Measurements from ENCODE around the gene C19orf67. TPM values are rescaled to one million over a fixed set of nuclear protein-coding genes. Genes with fewer than 3 reads are reported as not detected.

C19orf67 gene
- total RNA-seq, 1 experiment from 2014 or later: not detected

GRCh38 chr19:14089662-14090508, 4.3 kb upstream of the C19orf67 start:
- Histone ChIP-seq H3K4me3 (replicated peaks in 1 of 2; ENCODE audit: low read depth in 1 of 2, low read length in 2 of 2) (peak overlapping the region; percentile 45 to 58), H3K27ac (ENCODE audit: low read depth, low read length) (peak overlapping the region; percentile 78), H3K36me3 (ENCODE audit: control insufficient read depth in 1 of 2, insufficient read depth in 2 of 2, low read length in 2 of 2) (peaks cover 0 to 3% of the 10 kb centered on the region in 2 experiments; a peak in 1 of 4 replicates), H2AFZ (ENCODE audit: low read depth, low read length, poor library complexity, severe bottlenecking) (no peak overlapping the region), H3K9me2 (ENCODE audit: insufficient read depth) (no peaks in the 10 kb centered on the region), H3K4me2 (ENCODE audit: low read length) (peak overlapping the region; percentile 82), H3K9me3 (ENCODE audit: control insufficient read depth in 1 of 2, insufficient read depth in 1 of 2, low read depth in 1 of 2, low read length in 2 of 2) (peaks cover 3 to 7% of the 10 kb centered on the region in 2 experiments; a peak in 1 of 4 replicates), H3K4me1 (ENCODE audit: control insufficient read depth in 1 of 2, insufficient read depth in 2 of 2, low read length in 2 of 2) (peaks cover 12 to 19% of the 10 kb centered on the region in 2 experiments), H4K20me1 (ENCODE audit: insufficient read depth) (no peaks in the 10 kb centered on the region), H3K79me2 (ENCODE audit: insufficient read depth, low read length) (no peaks in the 10 kb centered on the region), H3K9ac (ENCODE audit: low read length) (peak overlapping the region; percentile 53; the same call in 1 of the 2 replicates), H3K27me3 (ENCODE audit: insufficient read depth, low read length) (no peaks in the 10 kb centered on the region)
- no TSS peak for BruUV-seq (replicated peaks)
- RAD21 ChIA-PET (ENCODE audit: low non-redundant PET in 1 of 2, low total read pairs in 2 of 2, uncharacterized antibody in 2 of 2, unreplicated experiment in 2 of 2): no interaction called here
- TF ChIP-seq ZFX (IDR thresholded peaks at IDR 0.05) (peak; percentile 19; the same call in 1 of the 2 replicates), POLR2A (IDR thresholded peaks at IDR 0.05; ENCODE audit: borderline replicate concordance, extremely low read depth, insufficient read depth, insufficient read length) (no peak)
- ATAC-seq (peak; percentile 18), DNase-seq (ENCODE audit: low read depth, low spot score) (no peak)
- POLR2A ChIA-PET: interaction anchor here (1.8 kb wide), 1 partner anchor 9 kb away, joined by 4 read pairs; no protein-coding TSS in a partner anchor
- CTCF ChIA-PET: interaction anchor here (1.4 kb wide), 1 partner anchor 18 kb away, joined by 3 read pairs; the partner anchor contains the start of gene MISP3
- intact Hi-C loops (cut with micrococcal nuclease): no loop called here

DNA sequence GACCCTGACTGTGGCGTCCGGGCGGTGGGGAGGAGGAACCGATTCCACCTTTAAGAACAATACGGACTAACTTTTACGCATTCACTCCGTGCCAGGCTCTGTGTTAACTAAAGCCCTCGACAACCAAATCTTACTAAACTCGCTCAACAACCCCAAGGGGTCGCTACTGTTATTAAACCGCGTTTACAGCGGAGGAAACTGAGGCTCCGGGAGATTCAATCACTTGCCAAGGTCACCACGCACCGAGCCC, 3.8 kb upstream of the C19orf67 start:
- Histone ChIP-seq H3K9me3 (ENCODE audit: control insufficient read depth in 1 of 2, insufficient read depth in 1 of 2, low read depth in 1 of 2, low read length in 2 of 2) (peaks cover 3 to 7% of the 10 kb centered on the region in 2 experiments; a peak in 1 of 4 replicates), H3K9me2 (ENCODE audit: insufficient read depth) (no peaks in the 10 kb centered on the region), H4K20me1 (ENCODE audit: insufficient read depth) (no peaks in the 10 kb centered on the region), H2AFZ (ENCODE audit: low read depth, low read length, poor library complexity, severe bottlenecking) (no peak overlapping the region), H3K4me2 (ENCODE audit: low read length) (peak overlapping the region; percentile 82), H3K36me3 (ENCODE audit: control insufficient read depth in 1 of 2, insufficient read depth in 2 of 2, low read length in 2 of 2) (peaks cover 0 to 3% of the 10 kb centered on the region in 2 experiments; a peak in 1 of 4 replicates), H3K79me2 (ENCODE audit: insufficient read depth, low read length) (no peaks in the 10 kb centered on the region), H3K4me3 (replicated peaks in 1 of 2; ENCODE audit: low read depth in 1 of 2, low read length in 2 of 2) (peak overlapping the region; percentile 45 to 58), H3K27me3 (ENCODE audit: insufficient read depth, low read length) (no peaks in the 10 kb centered on the region), H3K27ac (ENCODE audit: low read depth, low read length) (peak overlapping the region; percentile 78), H3K9ac (ENCODE audit: low read length) (peak overlapping the region; percentile 53; the same call in 1 of the 2 replicates), H3K4me1 (ENCODE audit: control insufficient read depth in 1 of 2, insufficient read depth in 2 of 2, low read length in 2 of 2) (peaks cover 12 to 19% of the 10 kb centered on the region in 2 experiments)
- ChIA-PET CTCF (interaction anchor here (1.4 kb wide), 1 partner anchor 17 kb away, joined by 3 read pairs; the partner anchor contains the start of gene MISP3), RAD21 (ENCODE audit: low non-redundant PET in 1 of 2, low total read pairs in 2 of 2, uncharacterized antibody in 2 of 2, unreplicated experiment in 2 of 2) (no interaction called here), POLR2A (interaction anchor here (1.8 kb wide), 1 partner anchor 8 kb away, joined by 4 read pairs; no protein-coding TSS in a partner anchor)
- TF ChIP-seq, protein P1, sequence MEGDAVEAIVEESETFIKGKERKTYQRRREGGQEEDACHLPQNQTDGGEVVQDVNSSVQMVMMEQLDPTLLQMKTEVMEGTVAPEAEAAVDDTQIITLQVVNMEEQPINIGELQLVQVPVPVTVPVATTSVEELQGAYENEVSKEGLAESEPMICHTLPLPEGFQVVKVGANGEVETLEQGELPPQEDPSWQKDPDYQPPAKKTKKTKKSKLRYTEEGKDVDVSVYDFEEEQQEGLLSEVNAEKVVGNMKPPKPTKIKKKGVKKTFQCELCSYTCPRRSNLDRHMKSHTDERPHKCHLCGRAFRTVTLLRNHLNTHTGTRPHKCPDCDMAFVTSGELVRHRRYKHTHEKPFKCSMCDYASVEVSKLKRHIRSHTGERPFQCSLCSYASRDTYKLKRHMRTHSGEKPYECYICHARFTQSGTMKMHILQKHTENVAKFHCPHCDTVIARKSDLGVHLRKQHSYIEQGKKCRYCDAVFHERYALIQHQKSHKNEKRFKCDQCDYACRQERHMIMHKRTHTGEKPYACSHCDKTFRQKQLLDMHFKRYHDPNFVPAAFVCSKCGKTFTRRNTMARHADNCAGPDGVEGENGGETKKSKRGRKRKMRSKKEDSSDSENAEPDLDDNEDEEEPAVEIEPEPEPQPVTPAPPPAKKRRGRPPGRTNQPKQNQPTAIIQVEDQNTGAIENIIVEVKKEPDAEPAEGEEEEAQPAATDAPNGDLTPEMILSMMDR (IDR thresholded peaks at IDR 0.05 in 2 of 3, conservative IDR thresholded peaks at IDR 0.05 in 1 of 3; ENCODE audit: borderline replicate concordance in 1 of 3, insufficient read depth in 1 of 3, low read depth in 2 of 3, low read length in 2 of 3): peak in 2 of 3 experiments; percentile 7 to 19; a peak in 2 of 6 replicates
- TF ChIP-seq JUND (IDR thresholded peaks at IDR 0.05): no peak
- intact Hi-C loops (cut with micrococcal nuclease): no loop called here
- no TSS peak for BruUV-seq (replicated peaks)
- DNase-seq (ENCODE audit: low read depth, low spot score) (no peak), ATAC-seq (no peak)
